Measurements from ENCODE around the gene ACOT7.

- no peak for TF ChIP-seq GATAD2A (CRISPR knock-in tag; IDR thresholded peaks at IDR 0.05)
- no peak for TF ChIP-seq CHD4 (IDR thresholded peaks at IDR 0.05; ENCODE audit: borderline replicate concordance, low read length)
- no peak for TF ChIP-seq SALL1 (CRISPR knock-in tag; IDR thresholded peaks at IDR 0.05)
- no peak for TF ChIP-seq CTCF (CRISPR knock-in tag; IDR thresholded peaks at IDR 0.05)
- TF ChIP-seq PAX8 (CRISPR knock-in tag; IDR thresholded peaks at IDR 0.05; ENCODE audit: borderline replicate concordance) = no peak
- TF ChIP-seq ZNF431 (CRISPR knock-in tag; IDR thresholded peaks at IDR 0.05; ENCODE audit: borderline replicate concordance, low read depth) = no peak
- TF ChIP-seq SAP130 (CRISPR knock-in tag; IDR thresholded peaks at IDR 0.05; ENCODE audit: low read depth) = no peak
- TF ChIP-seq ZNF282 (IDR thresholded peaks at IDR 0.05; ENCODE audit: partially characterized antibody) = no peak
- no peak for TF ChIP-seq EZH2 (conservative IDR thresholded peaks at IDR 0.05; ENCODE audit: low read depth, low read length)
- no peak for TF ChIP-seq EP300 (IDR thresholded peaks at IDR 0.05; ENCODE audit: low read depth in 2 of 2, low read length in 2 of 2)
- TF ChIP-seq EP300 (CRISPR knock-in tag; IDR thresholded peaks at IDR 0.05; ENCODE audit: borderline replicate concordance) = no peak
Measured at GRCh38 chr1:6254691-6255090, 138.9 kb downstream of the ACOT7 start.

Measured in HepG2 (cell line).